Tibial artery (tissue), 4 donors: ENCODE data around the gene VGLL4.

Experiments used
- DNase-seq, 2 donors: peaks; one replicate each; pipeline ENCODE4 v3.0.0-alpha.2; 2019
- H3K27ac ChIP-seq, 2 donors: fragments of 200-600 bp; sonication (generic) in 1 of 2; 1 replicate in 1 of 2; 2 replicates in 1 of 2; pipeline ENCODE4 v1.5.1; 2018 to 2019; ENCODE audit warnings: mild to moderate bottlenecking in 1 of 2
- H3K27me3 ChIP-seq, 2 donors: fragments of 200-600 bp; sonication (generic) in 1 of 2; one replicate each; pipeline versions ENCODE4 v1.5.1 to v1.6.0; 2016 to 2019
- H3K36me3 ChIP-seq, 3 donors: fragments of 200-600 bp; sonication (generic) in 2 of 3; one replicate each; pipeline ENCODE4 v1.5.1; 2016 to 2019; ENCODE audit warnings: mild to moderate bottlenecking in 2 of 3
- H3K4me1 ChIP-seq, 4 donors: fragments of 200-600 bp; sonication (generic) in 2 of 4; 1 replicate in 3 of 4; 2 replicates in 1 of 4; pipeline ENCODE4 v1.5.1; 2016 to 2019
- H3K4me3 ChIP-seq, 2 donors: fragments of 200-600 bp; sonication (generic) in 1 of 2; 1 replicate in 1 of 2; 2 replicates in 1 of 2; pipeline ENCODE4 v1.5.1; 2018 to 2019; ENCODE audit warnings: mild to moderate bottlenecking in 2 of 2
- H3K9me3 ChIP-seq, 3 donors: fragments of 200-600 bp; sonication (generic) in 1 of 3; one replicate each; pipeline ENCODE4 v1.5.1; 2016 to 2019
- CTCF ChIP-seq, 2 experiments: fragments of 200-600 bp in 1 of 2; fragments of 450-650 bp in 1 of 2; IDR thresholded peaks; one replicate each; pipeline ENCODE4 v1.5.1; 2017 to 2019; ENCODE audit warnings: antibody characterized with exemption in 2 of 2, mild to moderate bottlenecking in 1 of 2, moderate library complexity in 1 of 2
- intact Hi-C: fragments of 100-400 bp; cut with DNase I; formaldehyde crosslinking; loops from one replicate; pipeline ENCODE4 v1.15.0; 2023; ENCODE audit warnings: low total_unique reads

Gene VGLL4

GRCh38 chr3:11625376-11626083, 18.2 kb downstream of the VGLL4 start:
- intact Hi-C loops: no loop called here
- DNase-seq: no peak
- peak overlapping the region in 1 of 2 donors; percentile 3 for H3K27ac ChIP-seq
- H3K27me3 ChIP-seq: no peaks in the 10 kb centered on the region
- H3K36me3 ChIP-seq: no peaks in the 10 kb centered on the region
- no peak for TF ChIP-seq CTCF (IDR thresholded peaks at IDR 0.05)
- H3K9me3 ChIP-seq: no peaks in the 10 kb centered on the region
- peaks cover 0 to 76% (median 22%) of the 10 kb centered on the region in 4 donors for H3K4me1 ChIP-seq
- no peak overlapping the region for H3K4me3 ChIP-seq

GRCh38 chr3:11624704-11625375, 18.9 kb downstream of the VGLL4 start:
- no peaks in the 10 kb centered on the region for H3K27me3 ChIP-seq
- H3K36me3 ChIP-seq: no peaks in the 10 kb centered on the region
- no peak for TF ChIP-seq CTCF (IDR thresholded peaks at IDR 0.05)
- H3K4me1 ChIP-seq: peaks cover 0 to 76% (median 25%) of the 10 kb centered on the region in 4 donors
- no peak overlapping the region for H3K4me3 ChIP-seq
- intact Hi-C loops: no loop called here
- peak overlapping the region in 1 of 2 donors; percentile 3 for H3K27ac ChIP-seq
- H3K9me3 ChIP-seq: no peaks in the 10 kb centered on the region
- DNase-seq: no peak

- Histone ChIP-seq H3K27ac (peak overlapping the region in 1 of 2 donors; percentile 3), H3K4me1 (peaks cover 0 to 76% (median 26%) of the 10 kb centered on the region in 4 donors), H3K27me3 (no peaks in the 10 kb centered on the region), H3K9me3 (no peaks in the 10 kb centered on the region), H3K4me3 (no peak overlapping the region), H3K36me3 (no peaks in the 10 kb centered on the region)
- no peak for TF ChIP-seq CTCF (IDR thresholded peaks at IDR 0.05)
- intact Hi-C loops: no loop called here
- DNase-seq: no peak
These were observed 19.6 kb downstream of the VGLL4 start for GRCh38 chr3:11624161-11624560.

- Histone ChIP-seq H3K27me3 (no peaks in the 10 kb centered on the region), H3K4me3 (no peak overlapping the region), H3K9me3 (no peaks in the 10 kb centered on the region), H3K27ac (no peak overlapping the region), H3K36me3 (no peaks in the 10 kb centered on the region), H3K4me1 (peaks cover 0 to 74% (median 29%) of the 10 kb centered on the region in 4 donors)
- no peak for DNase-seq
- intact Hi-C loops: no loop called here
- TF ChIP-seq CTCF (IDR thresholded peaks at IDR 0.05): no peak
These were observed 20.8 kb downstream of the VGLL4 start for GRCh38 chr3:11622586-11623550.

- no peak for DNase-seq
- intact Hi-C loops: no loop called here
- no peak for TF ChIP-seq CTCF (IDR thresholded peaks at IDR 0.05)
- H3K36me3 ChIP-seq: no peaks in the 10 kb centered on the region
- no peaks in the 10 kb centered on the region for H3K27me3 ChIP-seq
- H3K27ac ChIP-seq: no peak overlapping the region
- no peaks in the 10 kb centered on the region for H3K9me3 ChIP-seq
- H3K4me3 ChIP-seq: no peak overlapping the region
- H3K4me1 ChIP-seq: peaks cover 0 to 77% (median 27%) of the 10 kb centered on the region in 4 donors
These were observed 22.6 kb downstream of the VGLL4 start for GRCh38 chr3:11621077-11621476.
